Fibroblast of skin of left biceps (primary cell): ENCODE measurements around the gene CCDC172.
"Not testable (repeated sequence)": the region's sequence is repeated elsewhere in the genome, so short reads cannot be mapped to it uniquely, and the experiment has no call there.

ENCODE experiments used
- DNase-seq, 2 experiments: peaks; one replicate each; pipeline ENCODE4 v3.0.0-alpha.2; 2013; ENCODE audit warnings: low read depth in 2 of 2

CCDC172 gene

GRCh38 chr10:116336866-116337265 is 12.6 kb downstream of the CCDC172 start:
- no peak for DNase-seq

DNA sequence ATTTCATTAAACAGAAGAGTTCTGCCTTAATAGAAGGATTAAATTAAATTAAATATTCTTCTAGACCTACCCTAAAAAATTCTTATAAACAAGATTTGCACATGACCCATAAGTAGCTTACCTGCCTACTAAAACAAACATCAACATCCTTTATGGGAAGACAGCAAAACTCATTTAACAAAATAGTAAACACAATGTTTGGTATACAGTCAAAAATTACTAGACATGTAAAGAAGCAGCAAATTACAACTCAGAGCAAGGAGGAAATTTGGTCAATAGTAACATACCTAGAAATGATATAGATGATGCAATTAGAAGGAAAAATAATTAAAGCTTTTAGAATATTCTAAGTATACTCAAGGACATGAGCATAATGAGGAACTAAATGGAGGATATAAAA is 27.9 kb downstream of the CCDC172 start:
- DNase-seq: no peak

DNA sequence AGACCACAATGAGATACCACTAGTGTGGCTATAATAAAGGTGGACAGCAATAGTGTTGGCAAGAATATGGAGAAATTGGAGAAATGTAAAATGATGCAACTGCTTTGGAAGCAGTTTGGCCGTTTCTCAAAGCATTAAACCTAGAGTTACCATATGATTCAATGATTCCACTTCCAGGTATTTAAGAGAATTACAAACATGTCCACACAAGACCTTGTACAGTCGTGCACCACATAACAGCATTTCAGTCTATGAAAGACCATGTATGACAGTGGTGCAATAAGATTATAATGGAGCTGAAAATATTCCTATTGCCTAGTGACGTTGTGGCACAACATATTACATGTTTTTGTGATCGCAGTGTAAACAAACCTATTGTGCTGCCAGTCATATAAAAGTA is 29.6 kb downstream of the CCDC172 start:
- DNase-seq: no peak

GRCh38 chr10:116355341-116355740 is 31.1 kb downstream of the CCDC172 start:
- no peak for DNase-seq

GRCh38 chr10:116356833-116357232 is 32.6 kb downstream of the CCDC172 start:
- no peak for DNase-seq

DNA sequence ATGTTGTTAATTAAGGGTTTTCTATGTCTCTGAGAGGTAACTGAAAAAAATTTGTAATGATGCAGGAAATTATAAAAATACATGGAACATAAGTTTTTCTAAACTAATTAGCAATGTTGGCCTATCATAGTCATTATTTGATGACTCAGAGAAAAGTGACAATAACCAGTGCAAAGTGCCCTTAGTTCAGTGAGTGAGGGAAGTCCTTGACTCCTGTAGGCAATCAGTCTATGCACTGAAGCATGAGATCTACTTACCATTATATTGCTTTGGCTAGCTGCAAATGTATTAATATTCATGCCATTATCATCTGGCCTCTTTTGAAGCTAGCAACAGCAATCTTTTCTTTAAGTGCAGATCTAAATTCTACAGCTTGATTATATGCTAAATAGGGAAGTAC is 40.6 kb downstream of the CCDC172 start:
- no peak for DNase-seq

DNA sequence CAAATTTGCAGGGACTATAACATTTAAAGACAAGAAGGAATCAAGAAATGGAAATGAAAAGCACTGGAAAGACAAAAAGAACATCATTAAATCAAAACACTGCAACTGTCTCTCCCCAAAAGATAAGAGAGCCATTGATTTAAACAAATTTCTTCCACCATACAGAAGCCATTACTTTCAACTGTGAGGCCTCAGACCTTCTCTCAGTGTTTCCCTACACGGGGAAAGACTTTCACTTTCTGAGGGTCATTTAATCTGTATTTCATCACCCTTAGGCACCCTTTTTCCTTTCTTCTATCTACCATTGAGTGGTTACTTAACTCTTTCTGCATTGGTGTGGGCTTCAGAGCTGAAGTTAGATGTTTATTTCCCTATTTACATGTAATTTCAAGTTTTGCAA is 47.5 kb downstream of the CCDC172 start:
- no peak for DNase-seq

DNA sequence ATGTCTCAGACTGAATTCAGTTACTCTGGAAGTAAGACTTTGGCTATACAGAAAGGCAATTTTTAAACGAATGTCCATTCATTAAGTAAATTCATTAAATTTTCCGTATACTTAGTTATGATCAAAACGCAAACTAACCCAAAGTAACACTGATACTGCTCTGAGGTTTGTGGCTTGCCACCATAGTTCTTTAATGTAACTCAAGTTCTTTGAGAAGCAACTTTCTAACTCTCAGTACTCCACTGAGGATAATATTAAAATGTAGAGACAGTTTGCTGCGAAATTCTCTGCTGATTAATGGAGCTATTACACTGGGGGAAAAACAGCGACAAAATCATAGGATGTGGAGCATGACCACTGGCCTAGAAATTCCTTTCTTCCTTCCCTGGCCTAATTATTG is 58.0 kb downstream of the CCDC172 start:
- no peak for DNase-seq

GRCh38 chr10:116385311-116385710 is 61.1 kb downstream of the CCDC172 start:
- DNase-seq: no peak

DNA sequence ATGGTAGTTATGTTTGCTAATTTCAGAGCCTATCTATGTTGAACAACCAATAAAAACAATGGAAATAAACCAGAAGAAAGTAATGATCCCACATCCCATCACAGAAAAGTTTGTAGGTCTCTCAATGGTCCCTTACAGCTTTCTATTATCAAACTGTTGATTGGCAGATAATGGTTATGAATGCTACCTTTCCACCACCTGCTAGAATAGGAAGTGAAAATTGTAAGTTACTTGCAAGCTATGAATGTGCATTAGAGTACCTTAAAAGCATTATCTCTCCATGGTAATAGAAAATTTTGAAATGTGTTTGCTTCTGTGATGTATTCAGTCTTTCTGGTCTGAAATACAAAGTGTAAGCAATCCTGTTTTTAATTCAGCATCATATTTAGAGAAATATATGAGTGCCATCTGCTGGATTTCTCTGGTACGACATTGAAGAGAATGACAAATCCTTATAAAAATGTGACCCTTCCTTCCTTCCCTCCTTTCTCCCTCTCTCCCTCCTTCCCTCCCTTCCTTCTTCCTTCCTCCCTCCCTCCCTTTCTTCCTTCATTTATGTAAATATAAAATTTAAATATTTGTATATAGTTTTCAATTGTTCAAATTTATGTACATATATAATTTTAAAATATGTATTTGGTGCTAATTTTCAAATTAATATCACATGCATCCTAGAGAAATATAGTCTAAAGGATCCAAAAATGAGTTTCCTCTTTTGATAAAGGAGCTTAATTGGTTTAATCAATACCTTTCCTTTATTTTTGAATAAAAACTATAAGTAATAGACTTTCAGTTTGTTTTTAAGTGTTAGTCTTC is 62.0 kb downstream of the CCDC172 start:
- no peak for DNase-seq

GRCh38 chr10:116393246-116393831 is 69.1 kb downstream of the CCDC172 start:
- DNase-seq: not testable (repeated sequence)

DNA sequence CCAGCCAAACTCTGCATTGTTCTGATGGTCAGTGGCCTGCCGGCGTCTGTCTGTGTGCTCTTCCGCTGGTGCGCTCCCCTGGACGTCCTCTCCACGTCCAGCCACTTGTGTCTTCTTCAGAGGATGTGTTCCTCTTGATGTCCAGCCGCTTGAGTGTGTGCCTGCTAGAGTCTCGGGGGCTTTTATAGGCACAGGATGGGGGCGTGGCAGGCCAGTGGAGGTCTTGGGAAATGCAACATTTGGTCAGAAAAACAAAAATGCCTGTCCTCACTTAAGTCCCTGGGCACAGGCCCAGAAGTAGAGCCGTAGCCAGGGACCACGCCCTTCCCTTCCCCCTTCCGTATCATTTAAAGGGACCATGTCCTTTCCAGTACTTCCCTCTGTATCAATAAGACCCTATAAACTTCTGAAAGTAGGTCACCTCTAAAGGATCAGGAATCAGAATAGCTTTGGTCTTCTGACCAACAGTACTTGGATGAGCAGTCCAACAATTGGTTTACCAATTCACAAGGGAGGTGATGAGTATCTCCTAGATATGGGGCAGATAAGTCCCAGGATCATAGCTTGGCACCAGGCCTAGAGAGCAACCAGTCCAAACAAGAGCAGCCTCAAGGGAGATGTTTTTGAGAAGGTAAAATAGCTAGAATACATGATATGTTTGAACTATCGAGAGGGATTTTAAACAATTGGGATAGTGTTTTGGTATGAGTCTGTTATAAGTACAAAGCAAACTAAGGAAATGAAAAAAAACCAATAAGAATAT is 71.2 kb downstream of the CCDC172 start:
- no peak for DNase-seq

GRCh38 chr10:116398224-116398623 is 74.0 kb downstream of the CCDC172 start:
- DNase-seq: no peak

DNA sequence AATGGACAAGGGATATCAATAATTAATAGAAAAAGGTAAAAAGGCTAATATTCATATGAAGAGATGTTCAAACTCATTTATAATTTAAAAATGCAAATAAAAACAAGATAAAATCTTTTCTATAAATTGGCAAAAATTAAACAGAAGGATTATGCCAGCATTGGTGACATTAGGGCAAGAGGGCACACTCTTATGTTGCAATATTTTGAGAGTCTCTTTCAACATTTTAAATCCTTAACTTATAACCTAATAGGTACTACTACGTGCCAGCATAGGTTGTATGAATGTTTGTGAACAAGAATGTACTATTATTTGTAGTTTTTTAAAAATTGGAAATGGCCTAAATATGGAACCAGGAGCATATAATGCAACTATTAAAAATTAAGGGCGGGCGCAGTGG is 78.6 kb downstream of the CCDC172 start:
- DNase-seq: no peak

- no peak for DNase-seq
Measured at GRCh38 chr10:116403740-116404250, 79.5 kb downstream of the CCDC172 start.

GRCh38 chr10:116408719-116409118 is 84.5 kb downstream of the CCDC172 start:
- DNase-seq: no peak

DNA sequence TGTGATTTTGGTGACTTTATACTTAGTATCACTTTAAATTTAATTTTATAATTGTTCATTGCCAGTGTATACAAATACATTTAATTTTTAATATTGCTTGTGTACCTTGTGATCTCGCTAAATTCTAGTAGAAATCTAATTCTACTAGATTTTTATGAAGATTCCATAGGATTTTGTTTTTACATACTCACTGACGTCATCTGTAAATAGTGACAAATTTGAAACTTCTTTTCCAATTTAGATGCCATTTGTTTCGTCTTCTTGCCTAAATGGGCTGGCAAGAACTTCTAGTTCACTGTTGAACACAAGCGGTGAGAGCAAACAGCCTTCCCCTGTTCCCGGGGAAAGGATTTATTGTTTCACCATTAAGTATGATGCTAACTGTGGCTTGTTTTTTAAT is 86.1 kb downstream of the CCDC172 start:
- no peak for DNase-seq

- no peak for DNase-seq
Measured at GRCh38 chr10:116417821-116418220, 93.6 kb downstream of the CCDC172 start.

- no peak for DNase-seq
Measured at GRCh38 chr10:116418389-116418788, 94.1 kb downstream of the CCDC172 start.

- no peak for DNase-seq
Measured at GRCh38 chr10:116421815-116422214, 97.6 kb downstream of the CCDC172 start.

DNA sequence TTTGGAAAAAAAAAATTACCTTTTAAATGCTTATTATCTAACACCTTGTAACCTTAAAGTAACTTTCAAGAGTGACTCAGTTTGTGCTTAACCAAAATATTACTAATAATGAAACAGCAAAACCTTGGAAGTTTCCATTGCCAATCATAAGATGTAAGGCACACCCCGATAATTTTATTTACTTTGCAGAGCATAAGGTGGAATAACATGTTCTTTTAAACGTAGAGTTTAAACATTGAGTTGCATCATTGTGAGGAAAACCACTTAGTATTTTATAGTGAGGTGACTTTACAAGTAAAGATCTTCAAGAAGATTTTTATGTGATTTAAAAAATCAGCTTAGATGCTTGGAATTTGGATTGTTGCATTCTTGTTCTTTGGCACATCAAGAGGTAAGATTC is 103.4 kb downstream of the CCDC172 start, which contains the start of gene PNLIPRP3:
PNLIPRP3 (plus strand) TSS at position 177 of the 400 bp plus-strand sequence; CDS start at position 343, 166 bp downstream.
- no peak for DNase-seq

GRCh38 chr10:116429288-116429977 is 105.2 kb downstream of the CCDC172 start:
- DNase-seq: no peak
